Uterus (tissue), 2 donors: ENCODE measurements around the gene MARVELD3.

Experiments used
- POLR2A ChIP-seq, 2 donors: fragments of 450-650 bp; IDR thresholded peaks; one replicate each; pipeline ENCODE4 v1.6.1; 2016; ENCODE audit warnings: antibody characterized with exemption in 2 of 2, mild to moderate bottlenecking in 1 of 2, moderate library complexity in 1 of 2
- TF ChIP-seq, protein P1 (sequence below), 4 experiments: fragments of 200-600 bp in 2 of 4; fragments of 450-650 bp in 2 of 4; sonication (generic) in 2 of 4; IDR thresholded peaks; one replicate each; pipeline ENCODE4 v1.5.1; 2016 to 2019; ENCODE audit warnings: antibody characterized with exemption in 4 of 4, mild to moderate bottlenecking in 2 of 4, moderate library complexity in 1 of 4

DNA sequence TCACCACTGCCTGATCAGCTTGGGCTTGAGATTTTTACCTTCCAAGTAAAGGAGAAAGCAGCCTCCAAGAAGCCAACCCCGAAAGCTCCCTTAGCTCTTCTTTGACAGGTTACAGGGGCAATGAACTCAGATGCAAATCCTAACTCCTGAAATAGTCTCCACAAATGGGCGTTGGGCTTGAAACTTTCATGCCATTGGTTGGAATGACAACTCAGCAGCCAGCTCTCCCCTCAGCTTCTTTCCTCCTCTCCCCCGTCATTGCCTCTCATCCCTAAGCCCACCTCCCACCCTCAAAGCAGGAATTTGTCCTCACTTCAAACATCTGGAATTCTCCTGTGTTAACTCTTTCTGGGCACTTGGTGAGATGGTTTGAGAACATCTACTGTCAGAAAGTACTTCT, 49.0 kb upstream of the MARVELD3 start, which contains the start of gene TAT:
- TF ChIP-seq, protein P1, sequence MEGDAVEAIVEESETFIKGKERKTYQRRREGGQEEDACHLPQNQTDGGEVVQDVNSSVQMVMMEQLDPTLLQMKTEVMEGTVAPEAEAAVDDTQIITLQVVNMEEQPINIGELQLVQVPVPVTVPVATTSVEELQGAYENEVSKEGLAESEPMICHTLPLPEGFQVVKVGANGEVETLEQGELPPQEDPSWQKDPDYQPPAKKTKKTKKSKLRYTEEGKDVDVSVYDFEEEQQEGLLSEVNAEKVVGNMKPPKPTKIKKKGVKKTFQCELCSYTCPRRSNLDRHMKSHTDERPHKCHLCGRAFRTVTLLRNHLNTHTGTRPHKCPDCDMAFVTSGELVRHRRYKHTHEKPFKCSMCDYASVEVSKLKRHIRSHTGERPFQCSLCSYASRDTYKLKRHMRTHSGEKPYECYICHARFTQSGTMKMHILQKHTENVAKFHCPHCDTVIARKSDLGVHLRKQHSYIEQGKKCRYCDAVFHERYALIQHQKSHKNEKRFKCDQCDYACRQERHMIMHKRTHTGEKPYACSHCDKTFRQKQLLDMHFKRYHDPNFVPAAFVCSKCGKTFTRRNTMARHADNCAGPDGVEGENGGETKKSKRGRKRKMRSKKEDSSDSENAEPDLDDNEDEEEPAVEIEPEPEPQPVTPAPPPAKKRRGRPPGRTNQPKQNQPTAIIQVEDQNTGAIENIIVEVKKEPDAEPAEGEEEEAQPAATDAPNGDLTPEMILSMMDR (IDR thresholded peaks at IDR 0.05), result no peak
- no peak for TF ChIP-seq POLR2A (IDR thresholded peaks at IDR 0.05)
